Vagina (tissue), 2 donors: ENCODE measurements around the gene CADPS2. TPM values are rescaled to one million over a fixed set of nuclear protein-coding genes. Genes with fewer than 3 reads are reported as not detected.

Experiments
- DNase-seq, 2 donors: peaks; one replicate each; pipeline ENCODE4 v3.0.0-alpha.2; 2017; ENCODE audit errors: extremely low spot score in 2 of 2
- H3K27ac ChIP-seq: fragments of 200-600 bp; sonication (generic); one replicate; pipeline ENCODE4 v1.5.1; 2019
- H3K27me3 ChIP-seq: fragments of 200-600 bp; sonication (generic); one replicate; pipeline ENCODE4 v1.5.1; 2019
- H3K36me3 ChIP-seq, 2 donors: fragments of 200-600 bp; sonication (generic); one replicate each; pipeline ENCODE4 v1.5.1; 2017 to 2019
- H3K4me1 ChIP-seq: fragments of 200-600 bp; sonication (generic); one replicate; pipeline ENCODE4 v1.5.1; 2019
- H3K4me3 ChIP-seq, 2 donors: fragments of 200-600 bp; sonication (generic); 1 replicate in 1 of 2; 2 replicates in 1 of 2; pipeline ENCODE4 v1.5.1; 2016 to 2019
- H3K9me3 ChIP-seq: fragments of 200-600 bp; sonication (generic); one replicate; pipeline ENCODE4 v1.5.1; 2019
- CTCF ChIP-seq, 3 experiments: fragments of 450-650 bp in 2 of 3; fragments of 200-600 bp in 1 of 3; sonication (generic) in 1 of 3; IDR thresholded peaks; one replicate each; pipeline ENCODE4 v1.5.1; 2017 to 2019; ENCODE audit warnings: antibody characterized with exemption in 3 of 3, mild to moderate bottlenecking in 2 of 3, moderate library complexity in 2 of 3
- POLR2A ChIP-seq, 2 donors: fragments of 450-650 bp; IDR thresholded peaks; one replicate each; pipeline ENCODE4 v1.6.1; 2017; ENCODE audit warnings: antibody characterized with exemption in 2 of 2, mild to moderate bottlenecking in 2 of 2, moderate library complexity in 2 of 2
- POLR2AphosphoS5 ChIP-seq, 2 donors: sonication (generic); formaldehyde crosslinking; IDR thresholded peaks; one replicate each; pipeline ENCODE4 v1.9.0; 2017; ENCODE audit warnings: antibody characterized with exemption in 2 of 2, mild to moderate bottlenecking in 2 of 2, low read depth in 1 of 2; ENCODE audit not compliant: insufficient read depth in 1 of 2
- intact Hi-C: fragments of 100-400 bp; cut with DNase I; formaldehyde crosslinking; loops from one replicate; pipeline ENCODE4 v1.15.1; 2023
- total RNA-seq: library from RNA; depleted of rRNA; stranded (reverse); fragments of >200 nt; gene quantifications from one replicate; pipeline ENCODE4 v1.2.3, GENCODE V29; 2016

CADPS2 gene
- total RNA-seq, 1 donor from 2014 or later = 25.5 TPM

- H3K36me3 ChIP-seq = no peaks in the 10 kb centered on the region
- H3K27ac ChIP-seq = no peak overlapping the region
- H3K27me3 ChIP-seq = no peaks in the 10 kb centered on the region
- intact Hi-C loops = no loop called here
- H3K9me3 ChIP-seq = no peaks in the 10 kb centered on the region
- H3K4me1 ChIP-seq = no peaks in the 10 kb centered on the region
- no peak overlapping the region for H3K4me3 ChIP-seq
- TF ChIP-seq CTCF (IDR thresholded peaks at IDR 0.05) (no peak), POLR2A (IDR thresholded peaks at IDR 0.05) (no peak), POLR2AphosphoS5 (IDR thresholded peaks at IDR 0.05; ENCODE audit: insufficient read depth in 1 of 2, low read depth in 1 of 2) (no peak)
- DNase-seq = no peak
Observed at GRCh38 chr7:122379491-122379890, 506.8 kb downstream of the CADPS2 start.

- H3K9me3 ChIP-seq = no peaks in the 10 kb centered on the region
- H3K4me1 ChIP-seq = no peaks in the 10 kb centered on the region
- H3K36me3 ChIP-seq = no peaks in the 10 kb centered on the region
- intact Hi-C loops = no loop called here
- H3K27me3 ChIP-seq = no peaks in the 10 kb centered on the region
- no peak overlapping the region for H3K27ac ChIP-seq
- TF ChIP-seq CTCF (IDR thresholded peaks at IDR 0.05) (no peak), POLR2AphosphoS5 (IDR thresholded peaks at IDR 0.05; ENCODE audit: insufficient read depth in 1 of 2, low read depth in 1 of 2) (no peak)
- no peak overlapping the region for H3K4me3 ChIP-seq
- DNase-seq = no peak
Observed at GRCh38 chr7:122369756-122370155, 516.5 kb downstream of the CADPS2 start.

- DNase-seq = no peak
- H3K9me3 ChIP-seq = no peaks in the 10 kb centered on the region
- TF ChIP-seq POLR2A (IDR thresholded peaks at IDR 0.05) = no peak
- no peak for TF ChIP-seq CTCF (IDR thresholded peaks at IDR 0.05)
- no peak for TF ChIP-seq POLR2AphosphoS5 (IDR thresholded peaks at IDR 0.05; ENCODE audit: insufficient read depth in 1 of 2, low read depth in 1 of 2)
- intact Hi-C loops = no loop called here
- no peak overlapping the region for H3K4me3 ChIP-seq
- H3K36me3 ChIP-seq = no peaks in the 10 kb centered on the region
- no peaks in the 10 kb centered on the region for H3K4me1 ChIP-seq
- no peaks in the 10 kb centered on the region for H3K27me3 ChIP-seq
- no peak overlapping the region for H3K27ac ChIP-seq
Observed at GRCh38 chr7:122364761-122365280, 521.4 kb downstream of the CADPS2 start.

- Histone ChIP-seq H3K36me3 (no peaks in the 10 kb centered on the region), H3K9me3 (no peaks in the 10 kb centered on the region), H3K4me1 (no peaks in the 10 kb centered on the region), H3K27ac (no peak overlapping the region), H3K4me3 (no peak overlapping the region), H3K27me3 (no peaks in the 10 kb centered on the region)
- intact Hi-C loops = no loop called here
- no peak for DNase-seq
- no peak for TF ChIP-seq POLR2AphosphoS5 (IDR thresholded peaks at IDR 0.05; ENCODE audit: insufficient read depth in 1 of 2, low read depth in 1 of 2)
- no peak for TF ChIP-seq POLR2A (IDR thresholded peaks at IDR 0.05)
- no peak for TF ChIP-seq CTCF (IDR thresholded peaks at IDR 0.05)
Observed at GRCh38 chr7:122363144-122363543, 523.1 kb downstream of the CADPS2 start.

- TF ChIP-seq CTCF (IDR thresholded peaks at IDR 0.05) (no peak), POLR2A (IDR thresholded peaks at IDR 0.05) (no peak), POLR2AphosphoS5 (IDR thresholded peaks at IDR 0.05; ENCODE audit: insufficient read depth in 1 of 2, low read depth in 1 of 2) (no peak)
- intact Hi-C loops = no loop called here
Observed at GRCh38 chr7:122362473-122362872, 523.8 kb downstream of the CADPS2 start.

More at GRCh38 chr7:122362473-122362872, 523.8 kb downstream of the CADPS2 start:
- Histone ChIP-seq H3K27me3 (no peaks in the 10 kb centered on the region), H3K4me3 (no peak overlapping the region), H3K9me3 (no peaks in the 10 kb centered on the region), H3K27ac (no peak overlapping the region), H3K4me1 (no peaks in the 10 kb centered on the region), H3K36me3 (no peaks in the 10 kb centered on the region)
- DNase-seq = no peak
